ENCODE measurements around the gene RPS15A. TPM values are rescaled to one million over a fixed set of nuclear protein-coding genes. Genes with fewer than 3 reads are reported as not detected.

The RPS15A gene
- total RNA-seq, 4 donors from 2014 or later: 356 to 2,439 (median 1,496) TPM

DNA sequence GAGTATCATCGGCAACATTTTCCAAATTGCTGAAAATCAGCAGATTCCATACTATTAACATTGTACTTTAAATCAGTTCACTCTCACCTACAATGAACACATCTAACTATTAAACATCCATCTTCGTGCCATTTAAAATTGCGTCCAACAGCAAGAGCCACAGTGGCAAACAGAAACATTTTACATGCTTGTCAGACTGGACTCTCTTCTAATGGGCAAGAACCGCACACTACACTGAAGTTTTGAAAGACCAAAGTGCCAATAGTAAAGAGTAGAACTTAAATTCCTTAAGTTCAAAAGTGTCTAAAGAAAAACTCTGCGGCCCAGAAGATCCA is 652 bp downstream of the RPS15A start:
- Histone ChIP-seq H3K27ac (replicated peaks in 1 of 4) (peak overlapping the region; percentile 82 to 90 (median 86)), H3K4me3 (peak overlapping the region; percentile 69 to 94 (median 83)), H3K9me3 (no peaks in the 10 kb centered on the region), H3K4me1 (peaks cover 46 to 57% (median 55%) of the 10 kb centered on the region in 4 donors), H3K36me3 (peaks cover 37 to 76% (median 59%) of the 10 kb centered on the region in 4 donors), H3K27me3 (no peaks in the 10 kb centered on the region)
- intact Hi-C loops (cut with DNase I): no loop called here
- 2% methylated on average over 5 of the region's 5 CpGs for WGBS
- DNase-seq (ENCODE audit: extremely low spot score): no peak
- TF ChIP-seq POLR2A (IDR thresholded peaks at IDR 0.05; ENCODE audit: low read depth): no peak
- no peak for TF ChIP-seq POLR2AphosphoS5 (IDR thresholded peaks at IDR 0.05)
- TF ChIP-seq, protein P1, sequence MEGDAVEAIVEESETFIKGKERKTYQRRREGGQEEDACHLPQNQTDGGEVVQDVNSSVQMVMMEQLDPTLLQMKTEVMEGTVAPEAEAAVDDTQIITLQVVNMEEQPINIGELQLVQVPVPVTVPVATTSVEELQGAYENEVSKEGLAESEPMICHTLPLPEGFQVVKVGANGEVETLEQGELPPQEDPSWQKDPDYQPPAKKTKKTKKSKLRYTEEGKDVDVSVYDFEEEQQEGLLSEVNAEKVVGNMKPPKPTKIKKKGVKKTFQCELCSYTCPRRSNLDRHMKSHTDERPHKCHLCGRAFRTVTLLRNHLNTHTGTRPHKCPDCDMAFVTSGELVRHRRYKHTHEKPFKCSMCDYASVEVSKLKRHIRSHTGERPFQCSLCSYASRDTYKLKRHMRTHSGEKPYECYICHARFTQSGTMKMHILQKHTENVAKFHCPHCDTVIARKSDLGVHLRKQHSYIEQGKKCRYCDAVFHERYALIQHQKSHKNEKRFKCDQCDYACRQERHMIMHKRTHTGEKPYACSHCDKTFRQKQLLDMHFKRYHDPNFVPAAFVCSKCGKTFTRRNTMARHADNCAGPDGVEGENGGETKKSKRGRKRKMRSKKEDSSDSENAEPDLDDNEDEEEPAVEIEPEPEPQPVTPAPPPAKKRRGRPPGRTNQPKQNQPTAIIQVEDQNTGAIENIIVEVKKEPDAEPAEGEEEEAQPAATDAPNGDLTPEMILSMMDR (IDR thresholded peaks at IDR 0.05): no peak
- TF ChIP-seq EP300 (IDR thresholded peaks at IDR 0.05): no peak

DNA sequence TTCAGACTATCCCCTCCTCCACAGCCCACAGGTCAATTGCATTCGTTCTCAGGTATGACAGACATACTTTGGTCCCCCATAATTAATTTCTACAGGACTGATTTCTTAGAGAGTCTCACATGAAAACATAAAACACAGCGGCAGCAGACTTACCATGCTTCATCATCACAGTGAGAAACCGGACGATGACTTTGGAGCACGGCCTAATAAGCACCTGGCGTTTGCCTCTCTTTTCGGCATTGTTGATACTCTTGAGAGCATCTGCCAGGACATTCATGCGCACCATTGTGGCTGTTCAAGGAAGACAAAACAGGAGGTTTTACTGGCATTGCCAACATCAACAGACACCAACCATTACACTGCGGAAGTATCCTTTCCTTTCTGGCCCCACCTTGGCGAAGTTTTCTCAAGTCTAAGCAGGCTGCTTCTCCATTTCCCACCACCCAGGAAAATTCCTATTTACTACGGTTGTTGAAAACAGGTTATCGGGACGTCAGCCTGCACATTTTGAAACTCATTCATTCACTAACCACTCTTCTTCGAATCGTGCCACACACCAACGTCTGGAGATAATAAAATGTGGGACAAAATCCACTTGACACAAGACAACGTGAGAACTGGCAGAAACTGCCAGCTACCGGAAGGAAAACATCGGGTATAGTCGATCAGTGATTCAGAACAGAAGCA is 1.2 kb downstream of the RPS15A start:
- intact Hi-C loops (cut with DNase I): no loop called here
- peaks cover 46 to 62% (median 60%) of the 10 kb centered on the region in 4 donors for H3K4me1 ChIP-seq
- H3K27me3 ChIP-seq: no peaks in the 10 kb centered on the region
- H3K36me3 ChIP-seq: peaks cover 34 to 76% (median 59%) of the 10 kb centered on the region in 4 donors
- TF ChIP-seq, protein P1 (IDR thresholded peaks at IDR 0.05): no peak
- TF ChIP-seq POLR2AphosphoS5 (IDR thresholded peaks at IDR 0.05) (peak in 1 of 2 donors; percentile 26), POLR2A (IDR thresholded peaks at IDR 0.05; ENCODE audit: low read depth) (no peak), EP300 (IDR thresholded peaks at IDR 0.05) (no peak)
- no peak for DNase-seq (ENCODE audit: extremely low spot score)
- no peaks in the 10 kb centered on the region for H3K9me3 ChIP-seq
- 14% methylated on average over 20 of the region's 20 CpGs for WGBS
- H3K4me3 ChIP-seq: peak overlapping the region; percentile 69 to 94 (median 83)
- peak overlapping the region; percentile 82 to 90 (median 86) for H3K27ac ChIP-seq (replicated peaks in 1 of 4)

DNA sequence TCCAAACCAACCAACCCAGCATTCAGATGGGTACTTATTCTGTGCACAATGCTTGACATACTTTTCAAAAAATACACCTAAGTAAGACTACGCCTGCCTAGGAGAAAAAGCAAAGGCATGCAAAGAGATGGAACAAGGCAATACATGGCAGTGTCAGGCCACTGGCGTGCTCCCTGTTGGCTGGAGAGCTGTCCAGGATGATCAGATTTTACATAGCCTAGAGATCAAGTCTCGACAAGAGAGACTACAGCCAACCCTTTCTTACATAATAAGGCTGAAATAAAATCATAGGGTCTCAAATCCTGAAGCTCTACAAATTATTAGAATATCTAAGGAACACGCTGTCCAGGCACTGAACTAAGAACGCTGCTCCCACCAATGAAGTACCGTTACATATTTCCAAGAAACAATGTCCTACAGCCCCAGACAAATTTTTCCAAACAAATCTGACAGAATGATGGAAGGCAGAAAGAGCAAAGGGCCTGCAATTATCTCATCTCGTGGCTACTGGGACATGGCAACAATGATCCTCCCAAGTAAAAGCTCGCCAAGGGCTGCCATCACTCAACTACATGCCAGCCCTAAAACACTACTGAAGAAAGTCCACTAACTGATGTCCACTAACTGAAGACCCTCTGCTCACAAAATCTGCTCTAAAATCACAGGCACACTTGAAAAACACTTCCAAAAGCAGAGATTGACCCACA is 5.1 kb downstream of the RPS15A start:
- TF ChIP-seq, protein P1 (IDR thresholded peaks at IDR 0.05): no peak
- TF ChIP-seq EP300 (IDR thresholded peaks at IDR 0.05): no peak
- TF ChIP-seq POLR2AphosphoS5 (IDR thresholded peaks at IDR 0.05): no peak
- no peak for TF ChIP-seq POLR2A (IDR thresholded peaks at IDR 0.05; ENCODE audit: low read depth)
- Histone ChIP-seq H3K27ac (replicated peaks in 1 of 4) (peak overlapping the region; percentile 50 to 61 (median 50)), H3K27me3 (no peaks in the 10 kb centered on the region), H3K9me3 (no peaks in the 10 kb centered on the region), H3K4me1 (peaks cover 41 to 63% (median 60%) of the 10 kb centered on the region in 4 donors), H3K36me3 (peaks cover 33 to 70% (median 56%) of the 10 kb centered on the region in 4 donors), H3K4me3 (peak overlapping the region in 3 of 4 donors; percentile 2 to 10 (median 3))
- intact Hi-C loops (cut with DNase I): no loop called here
- WGBS: 46% methylated on average over 8 of the region's 8 CpGs
- DNase-seq (ENCODE audit: extremely low spot score): no peak

DNA sequence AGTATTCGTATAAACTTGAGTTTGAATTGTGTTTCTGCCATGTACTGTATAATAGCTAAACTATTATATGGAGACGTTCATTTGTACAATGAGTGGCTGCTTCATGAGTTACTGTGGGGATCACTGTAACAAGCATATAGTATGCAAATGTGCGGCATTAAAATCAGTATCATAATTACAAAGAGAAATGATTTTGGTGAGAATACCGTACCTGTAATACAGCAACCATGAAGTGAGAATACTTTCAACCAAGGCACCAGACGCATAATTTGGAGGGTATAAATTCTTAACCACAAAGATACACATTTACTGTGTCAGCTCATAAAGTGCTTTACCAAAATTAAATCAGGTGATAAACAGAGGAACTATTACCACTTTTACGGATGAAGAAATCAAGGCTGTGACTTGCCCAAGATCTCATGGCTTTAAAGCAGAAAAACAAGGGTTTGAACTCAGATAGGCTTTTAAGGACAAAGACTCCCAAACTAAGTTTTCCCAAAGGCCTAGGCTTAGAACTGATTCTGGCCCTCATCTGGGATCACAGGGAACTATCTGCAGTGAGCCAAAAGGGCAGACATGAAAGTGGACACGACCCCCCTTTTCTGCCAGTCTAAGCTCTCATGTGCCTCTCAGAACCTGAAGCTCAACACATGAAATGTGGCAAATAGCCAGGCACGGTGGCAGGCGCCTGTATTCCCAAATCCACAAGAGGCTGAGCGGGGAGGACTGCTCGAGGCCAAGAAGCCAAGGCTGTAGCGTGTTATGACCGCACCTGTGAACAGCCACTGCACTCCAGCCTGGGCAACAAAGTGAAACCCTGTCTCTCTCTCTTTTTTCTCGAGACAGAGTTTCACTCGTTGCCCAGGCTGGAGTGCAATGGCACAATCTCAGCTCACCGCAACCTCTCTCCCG is 6.4 kb downstream of the RPS15A start:
- 85% methylated on average over 17 of the region's 17 CpGs for WGBS

More for the DNA sequence above, 6.4 kb downstream of the RPS15A start:
- Histone ChIP-seq H3K36me3 (peaks cover 33 to 68% (median 57%) of the 10 kb centered on the region in 4 donors), H3K4me1 (peaks cover 38 to 55% (median 53%) of the 10 kb centered on the region in 4 donors), H3K4me3 (no peak overlapping the region), H3K27me3 (no peaks in the 10 kb centered on the region), H3K27ac (replicated peaks in 1 of 4) (peak overlapping the region in 1 of 4 donors; percentile 50), H3K9me3 (no peaks in the 10 kb centered on the region)
- TF ChIP-seq EP300 (IDR thresholded peaks at IDR 0.05): no peak
- TF ChIP-seq POLR2A (IDR thresholded peaks at IDR 0.05; ENCODE audit: low read depth): no peak
- TF ChIP-seq, protein P1 (IDR thresholded peaks at IDR 0.05): no peak
- no peak for TF ChIP-seq POLR2AphosphoS5 (IDR thresholded peaks at IDR 0.05)
- intact Hi-C loops (cut with DNase I): no loop called here
- DNase-seq (ENCODE audit: extremely low spot score): no peak

Data from esophagus muscularis mucosa (tissue), 4 donors.